ENCODE measurements around the gene CLCN7.

The CLCN7 gene

DNA sequence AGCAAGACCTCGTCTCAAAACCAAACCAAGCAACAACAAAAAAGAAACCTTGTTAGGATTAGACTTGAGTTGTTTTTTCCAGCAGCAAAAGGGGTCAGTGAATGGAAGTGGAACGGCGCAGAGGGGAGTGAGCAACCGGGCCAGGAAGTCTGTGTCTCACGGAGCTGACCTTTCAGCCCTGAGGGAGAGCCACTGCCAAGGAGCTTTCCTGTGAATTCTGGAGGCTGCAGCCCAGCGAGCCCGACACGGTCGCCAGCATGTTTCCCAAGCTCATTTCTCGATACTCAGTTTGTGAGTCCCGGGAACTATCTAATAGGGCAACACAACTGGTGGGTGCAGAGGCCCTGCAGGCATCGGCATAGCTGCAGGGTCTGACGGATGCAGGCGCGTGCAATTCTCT, 37.9 kb upstream of the CLCN7 start:
- H3K27ac ChIP-seq: no peak overlapping the region
- TF ChIP-seq ZFX (IDR thresholded peaks at IDR 0.05): no peak
- TF ChIP-seq, protein P1, sequence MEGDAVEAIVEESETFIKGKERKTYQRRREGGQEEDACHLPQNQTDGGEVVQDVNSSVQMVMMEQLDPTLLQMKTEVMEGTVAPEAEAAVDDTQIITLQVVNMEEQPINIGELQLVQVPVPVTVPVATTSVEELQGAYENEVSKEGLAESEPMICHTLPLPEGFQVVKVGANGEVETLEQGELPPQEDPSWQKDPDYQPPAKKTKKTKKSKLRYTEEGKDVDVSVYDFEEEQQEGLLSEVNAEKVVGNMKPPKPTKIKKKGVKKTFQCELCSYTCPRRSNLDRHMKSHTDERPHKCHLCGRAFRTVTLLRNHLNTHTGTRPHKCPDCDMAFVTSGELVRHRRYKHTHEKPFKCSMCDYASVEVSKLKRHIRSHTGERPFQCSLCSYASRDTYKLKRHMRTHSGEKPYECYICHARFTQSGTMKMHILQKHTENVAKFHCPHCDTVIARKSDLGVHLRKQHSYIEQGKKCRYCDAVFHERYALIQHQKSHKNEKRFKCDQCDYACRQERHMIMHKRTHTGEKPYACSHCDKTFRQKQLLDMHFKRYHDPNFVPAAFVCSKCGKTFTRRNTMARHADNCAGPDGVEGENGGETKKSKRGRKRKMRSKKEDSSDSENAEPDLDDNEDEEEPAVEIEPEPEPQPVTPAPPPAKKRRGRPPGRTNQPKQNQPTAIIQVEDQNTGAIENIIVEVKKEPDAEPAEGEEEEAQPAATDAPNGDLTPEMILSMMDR (conservative IDR thresholded peaks at IDR 0.05): no peak

DNA sequence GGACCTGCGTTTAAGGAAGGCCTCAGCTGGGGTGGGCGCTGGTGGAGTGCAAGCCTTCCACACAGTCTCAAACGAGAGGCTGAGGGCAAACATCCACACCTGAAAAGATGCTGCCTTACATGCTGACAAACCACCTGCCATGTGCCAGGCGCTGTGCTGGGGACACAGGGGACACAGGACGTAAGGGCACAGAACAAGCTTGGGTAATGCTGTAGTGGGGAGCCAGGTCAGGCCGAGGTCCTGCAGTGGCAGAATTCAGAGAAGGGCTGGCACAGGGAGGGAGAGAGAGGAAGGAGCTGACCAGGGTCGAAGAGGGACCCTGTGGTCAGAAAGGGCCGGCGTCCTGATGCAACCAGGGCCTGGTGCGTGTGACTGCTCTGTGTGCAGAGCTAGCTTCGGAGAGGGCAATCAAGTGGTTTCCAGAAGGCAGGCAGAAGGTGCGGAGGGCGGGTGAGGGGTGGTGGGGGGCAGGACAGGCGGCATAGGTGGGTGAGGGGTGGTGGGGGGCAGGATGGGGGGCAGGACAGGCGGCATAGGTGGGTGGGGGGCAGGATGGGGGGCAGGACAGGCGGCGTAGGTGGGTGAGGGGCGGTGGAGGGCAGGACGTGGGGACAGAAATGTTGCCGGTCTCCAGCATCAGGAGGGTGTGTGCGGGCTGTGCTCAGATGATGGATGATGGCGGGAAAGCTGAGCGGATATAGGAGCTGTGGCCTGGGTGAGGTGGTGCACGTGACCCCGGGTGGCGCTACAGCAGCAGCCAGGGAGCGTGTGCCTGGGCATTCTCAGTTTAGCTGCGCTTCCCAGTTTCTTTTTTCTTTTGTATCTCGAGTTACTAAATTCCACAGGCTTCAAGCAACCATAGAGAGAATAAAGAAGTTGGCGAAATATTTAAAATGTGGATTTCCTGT, 37.1 kb upstream of the CLCN7 start:
- TF ChIP-seq, protein P1 (conservative IDR thresholded peaks at IDR 0.05): no peak
- TF ChIP-seq ZFX (IDR thresholded peaks at IDR 0.05): no peak
- no peak overlapping the region for H3K27ac ChIP-seq

DNA sequence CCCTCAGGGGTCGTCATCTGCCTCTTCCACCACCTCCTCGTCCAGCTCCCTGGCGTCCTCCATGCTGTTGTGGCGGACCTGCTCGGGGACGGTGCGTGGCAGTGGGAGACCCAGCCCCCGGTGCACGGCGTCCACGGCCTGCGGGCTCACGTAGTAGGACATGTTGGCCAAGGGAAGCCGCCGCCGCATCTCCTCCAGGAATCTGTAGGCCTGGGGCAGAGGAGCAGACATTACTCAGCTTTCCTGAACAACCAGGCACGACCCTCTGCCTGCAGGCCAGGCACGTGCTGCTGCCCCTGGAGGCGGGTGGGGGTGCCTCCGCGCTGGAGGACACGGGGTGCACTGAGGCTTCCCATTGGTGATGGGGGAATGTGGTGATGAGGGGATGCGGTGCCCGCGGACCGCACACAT, 36.1 kb upstream of the CLCN7 start:
- no peak overlapping the region for H3K27ac ChIP-seq
- TF ChIP-seq ZFX (IDR thresholded peaks at IDR 0.05): no peak
- TF ChIP-seq, protein P1 (conservative IDR thresholded peaks at IDR 0.05): no peak

DNA sequence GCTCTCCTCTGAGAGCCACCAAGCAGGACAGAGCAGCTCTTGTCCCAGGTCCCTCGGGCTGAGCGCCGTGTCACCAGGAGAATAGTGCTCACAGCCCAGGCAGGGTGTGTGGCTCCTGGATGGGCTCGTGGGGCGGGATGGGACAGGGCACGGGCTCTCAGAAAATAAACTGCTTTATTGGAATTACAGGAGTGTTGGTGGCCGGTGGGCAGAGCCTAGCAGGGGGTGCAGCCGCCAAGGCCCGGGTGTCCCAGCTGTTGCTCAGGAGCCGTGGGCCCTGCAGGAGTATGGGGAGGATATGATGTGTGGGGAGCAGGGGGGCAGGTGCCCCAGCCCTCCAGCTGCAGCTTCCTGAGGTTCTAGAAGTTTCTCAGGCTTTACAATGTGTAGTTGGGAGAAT, 35.4 kb upstream of the CLCN7 start:
- TF ChIP-seq, protein P1 (conservative IDR thresholded peaks at IDR 0.05): no peak
- no peak for TF ChIP-seq ZFX (IDR thresholded peaks at IDR 0.05)
- no peak overlapping the region for H3K27ac ChIP-seq

DNA sequence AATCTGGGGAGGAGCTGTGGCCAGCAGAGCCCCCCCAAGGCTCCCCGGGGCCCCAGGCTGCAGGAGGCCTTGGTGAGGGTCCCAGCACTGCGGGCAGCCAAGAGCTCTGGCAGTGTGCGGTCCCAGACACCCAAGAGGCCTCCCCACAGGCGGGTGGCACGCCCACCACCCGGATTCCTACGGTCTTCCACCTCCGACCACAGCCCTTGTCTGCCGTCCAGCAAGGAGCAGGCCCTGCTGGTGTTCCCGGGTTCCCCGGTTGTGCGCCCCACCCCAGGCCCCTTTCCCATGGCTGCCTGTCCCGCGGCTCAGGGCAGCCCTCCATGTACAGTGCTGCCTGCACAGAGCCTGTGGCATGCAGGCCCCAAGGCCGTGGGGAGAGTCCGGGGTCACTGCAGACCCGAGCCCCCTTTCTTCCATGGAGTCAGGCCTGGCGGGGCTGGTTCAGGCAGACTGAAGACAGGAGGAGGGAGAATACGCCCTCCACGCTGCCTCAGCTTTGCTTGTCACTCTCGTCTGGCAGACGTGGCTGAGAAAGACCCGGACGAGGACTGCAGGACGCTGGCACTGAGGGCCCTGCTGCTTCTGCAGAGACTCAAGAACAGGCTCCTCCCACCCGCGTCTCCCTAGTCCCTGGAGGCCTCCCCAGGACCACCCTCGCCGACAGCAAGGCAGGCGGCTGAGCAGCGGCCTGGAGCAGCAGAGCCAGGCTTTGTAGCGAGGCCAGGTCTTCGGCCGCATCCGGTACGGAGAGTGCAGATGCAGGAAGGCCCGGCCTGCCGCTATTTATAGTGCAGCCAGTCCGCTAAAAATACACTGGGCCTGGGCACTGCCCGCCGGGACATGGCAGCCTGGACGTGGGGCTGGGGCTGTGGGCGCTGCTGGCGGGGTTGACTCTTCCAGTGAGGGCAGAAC, 34.7 kb upstream of the CLCN7 start:
- TF ChIP-seq, protein P1 (conservative IDR thresholded peaks at IDR 0.05): no peak
- TF ChIP-seq ZFX (IDR thresholded peaks at IDR 0.05): no peak
- H3K27ac ChIP-seq: no peak overlapping the region

DNA sequence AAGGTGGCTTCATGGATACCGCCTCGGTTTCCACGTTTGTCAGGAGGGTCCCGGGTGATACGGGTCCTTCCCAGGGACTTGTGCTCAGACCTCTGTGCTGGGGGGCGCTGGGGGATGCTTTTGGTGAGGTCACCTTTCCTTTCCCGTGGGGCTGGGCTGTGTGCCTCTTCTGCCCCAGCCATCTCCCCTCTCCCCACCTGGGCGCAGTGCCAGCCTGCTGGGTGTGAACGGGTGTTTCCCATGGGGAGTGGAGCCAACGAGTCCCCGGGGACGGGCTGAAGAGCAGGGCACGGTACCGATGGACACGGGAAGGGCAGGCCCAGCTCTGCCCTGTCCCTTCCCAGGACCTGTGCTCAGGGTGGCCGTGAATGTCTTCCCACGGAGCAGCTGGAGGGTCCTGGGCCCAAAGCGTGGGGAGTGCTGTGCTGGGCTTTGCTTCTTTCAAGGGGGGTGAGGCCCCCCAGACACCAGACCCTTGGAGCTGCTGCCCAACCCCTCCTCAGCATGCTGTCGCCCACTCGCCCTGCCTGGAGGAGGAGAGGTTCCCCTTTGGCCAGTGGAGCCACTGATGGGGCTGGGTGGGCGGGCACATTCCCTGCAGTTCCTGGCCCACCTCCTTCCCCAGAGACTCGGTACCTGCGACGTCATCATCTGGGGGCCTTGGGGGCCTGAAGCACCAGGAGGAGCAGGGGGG, 33.8 kb upstream of the CLCN7 start:
- no peak for TF ChIP-seq ZFX (IDR thresholded peaks at IDR 0.05)
- TF ChIP-seq, protein P1 (conservative IDR thresholded peaks at IDR 0.05): no peak
- no peak overlapping the region for H3K27ac ChIP-seq

Measured in C4-2B (cell line).